HG02870 (cell line): ENCODE measurements around the gene KRT25.

Source experiments
- ATAC-seq: cut with Tn5 transposase; IDR thresholded peaks from one replicate; pipeline ENCODE4 v1.9.1; 2021; ENCODE audit warnings: mild to moderate bottlenecking, moderate library complexity; ENCODE audit not compliant: unreplicated experiment

The KRT25 gene, protein sequence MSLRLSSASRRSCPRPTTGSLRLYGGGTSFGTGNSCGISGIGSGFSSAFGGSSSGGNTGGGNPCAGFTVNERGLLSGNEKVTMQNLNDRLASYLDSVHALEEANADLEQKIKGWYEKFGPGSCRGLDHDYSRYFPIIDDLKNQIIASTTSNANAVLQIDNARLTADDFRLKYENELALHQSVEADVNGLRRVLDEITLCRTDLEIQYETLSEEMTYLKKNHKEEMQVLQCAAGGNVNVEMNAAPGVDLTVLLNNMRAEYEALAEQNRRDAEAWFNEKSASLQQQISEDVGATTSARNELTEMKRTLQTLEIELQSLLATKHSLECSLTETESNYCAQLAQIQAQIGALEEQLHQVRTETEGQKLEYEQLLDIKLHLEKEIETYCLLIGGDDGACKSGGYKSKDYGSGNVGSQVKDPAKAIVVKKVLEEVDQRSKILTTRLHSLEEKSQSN

GRCh38 chr17:40755231-40755630 lies at the start of gene KRT25:
KRT25 (minus strand) TSS chr17:40755331; CDS start chr17:40755271, 60 bp downstream.
- ATAC-seq: no peak

- ATAC-seq: no peak
Observed at GRCh38 chr17:40803617-40804082, 48.5 kb upstream of the KRT25 start.

- ATAC-seq: no peak
Observed at GRCh38 chr17:40801157-40801556, 46.0 kb upstream of the KRT25 start.

DNA sequence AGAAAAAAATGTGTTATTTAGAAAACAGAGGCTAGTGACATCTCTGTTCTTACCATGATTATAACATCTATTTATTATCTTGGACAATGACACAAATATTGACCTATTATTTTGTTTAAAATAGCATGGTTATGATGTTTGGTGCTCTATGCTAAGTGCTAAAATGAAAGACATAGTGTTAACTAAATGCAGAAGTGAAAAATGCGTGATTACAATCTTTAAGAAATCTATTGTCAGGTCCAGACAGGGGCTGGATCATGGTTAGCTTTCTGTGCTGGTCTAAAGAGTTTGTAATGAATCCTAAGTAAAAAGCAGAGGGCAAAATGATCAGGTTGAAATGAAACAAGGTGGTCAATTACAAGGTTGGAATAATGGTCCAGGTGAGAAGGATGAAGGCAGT lies 45.2 kb upstream of the KRT25 start:
- no peak for ATAC-seq

DNA sequence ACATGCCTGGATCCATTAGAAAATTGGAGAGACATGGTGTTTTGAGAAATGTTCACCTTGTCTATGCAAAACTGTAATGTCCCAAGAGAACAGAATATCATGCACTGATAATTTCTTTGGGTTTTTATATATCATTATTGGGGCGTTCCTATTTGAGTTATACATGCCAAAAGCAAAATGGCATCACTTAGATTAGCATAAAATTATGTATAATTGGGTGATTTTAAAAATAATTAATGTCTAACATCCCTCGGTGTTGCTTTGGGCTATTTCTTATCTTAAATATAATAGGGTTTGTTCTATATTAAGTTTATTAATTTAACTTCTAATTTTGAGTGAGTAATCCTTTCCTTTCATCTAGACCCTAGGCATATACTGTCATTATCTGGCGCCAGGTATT lies 44.7 kb upstream of the KRT25 start, which contains the start of gene KRT28:
TSS of gene KRT28 (minus strand) at position 101 of the 400 bp plus-strand sequence. CDS start at position 35, 66 bp downstream.
- ATAC-seq: no peak

- ATAC-seq: no peak
Observed at GRCh38 chr17:40796846-40797245, 41.7 kb upstream of the KRT25 start.

DNA sequence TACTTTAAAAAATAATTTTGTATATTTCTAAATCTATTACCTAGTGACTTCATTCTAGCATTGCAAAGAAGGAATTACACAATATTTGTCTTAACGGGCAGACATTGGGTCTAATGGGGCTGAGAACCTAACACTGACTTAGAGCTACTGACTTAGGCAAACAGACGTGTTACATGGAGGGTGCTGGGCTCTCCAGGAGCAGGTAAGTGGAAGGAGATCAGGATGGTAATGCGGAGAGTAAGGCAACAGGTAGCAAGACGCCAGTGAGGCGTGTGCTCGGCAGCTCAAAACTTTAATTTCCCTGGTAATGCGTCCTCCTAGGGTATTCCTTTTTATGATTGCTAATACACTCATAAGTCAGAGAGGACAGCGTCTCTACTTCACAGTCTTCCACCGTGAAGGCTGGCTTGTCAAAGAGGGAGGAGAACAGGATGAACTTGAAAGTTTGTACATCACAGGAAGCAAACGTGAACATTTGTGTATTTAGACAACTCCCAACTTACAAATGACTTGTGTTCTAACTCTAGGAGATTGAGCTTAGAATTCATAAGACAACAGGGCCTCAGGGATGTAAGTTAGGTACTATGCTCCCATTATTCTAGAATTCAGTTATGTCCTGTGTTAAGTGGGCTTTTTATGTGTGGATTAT lies 40.0 kb upstream of the KRT25 start:
- no peak for ATAC-seq

GRCh38 chr17:40794466-40794865 lies 39.3 kb upstream of the KRT25 start:
- no peak for ATAC-seq

- ATAC-seq: no peak
Observed at GRCh38 chr17:40793832-40794231, 38.7 kb upstream of the KRT25 start.

DNA sequence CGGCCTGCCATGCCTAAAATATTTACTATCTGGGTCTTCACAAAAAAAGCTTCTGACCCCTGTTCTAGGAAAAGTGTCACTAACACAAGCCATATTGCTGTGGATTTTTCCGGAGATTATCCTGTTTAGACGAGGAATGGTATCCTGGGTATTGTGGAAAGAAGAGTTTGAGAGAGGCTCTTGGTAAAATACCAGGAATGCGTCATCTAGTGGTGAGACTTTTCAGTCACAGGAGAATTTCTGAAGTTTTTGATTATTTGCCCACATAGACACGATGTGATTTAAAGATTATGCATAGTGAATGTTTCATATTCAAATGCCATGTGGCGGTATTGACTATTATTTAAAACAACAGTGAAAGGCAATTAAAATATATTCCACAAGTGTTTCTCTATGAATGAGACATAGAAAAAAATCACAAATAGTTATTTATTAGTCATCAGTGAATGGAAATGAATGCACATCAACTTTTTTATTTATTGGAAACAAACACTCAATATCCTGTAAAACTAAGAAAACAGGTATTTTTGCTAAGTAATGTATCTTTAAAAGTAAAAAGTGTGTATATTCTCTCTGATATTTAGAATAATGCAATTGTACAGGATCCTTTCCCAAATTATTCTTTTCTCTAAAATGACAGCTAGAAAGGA lies 36.8 kb upstream of the KRT25 start:
- ATAC-seq: no peak

- no peak for ATAC-seq
Observed at GRCh38 chr17:40791111-40791510, 36.0 kb upstream of the KRT25 start.

GRCh38 chr17:40782450-40782849 lies 27.3 kb upstream of the KRT25 start, which contains the start of gene KRT27:
KRT27 (minus strand) TSS chr17:40782550; CDS start chr17:40782493, 57 bp downstream.
- ATAC-seq: no peak

GRCh38 chr17:40779181-40779909 lies 24.2 kb upstream of the KRT25 start:
- ATAC-seq: no peak

GRCh38 chr17:40778461-40778860 lies 23.3 kb upstream of the KRT25 start:
- ATAC-seq: no peak

- ATAC-seq: no peak
Observed at GRCh38 chr17:40777971-40778370, 22.8 kb upstream of the KRT25 start.

GRCh38 chr17:40777459-40777858 lies 22.3 kb upstream of the KRT25 start:
- ATAC-seq: no peak

DNA sequence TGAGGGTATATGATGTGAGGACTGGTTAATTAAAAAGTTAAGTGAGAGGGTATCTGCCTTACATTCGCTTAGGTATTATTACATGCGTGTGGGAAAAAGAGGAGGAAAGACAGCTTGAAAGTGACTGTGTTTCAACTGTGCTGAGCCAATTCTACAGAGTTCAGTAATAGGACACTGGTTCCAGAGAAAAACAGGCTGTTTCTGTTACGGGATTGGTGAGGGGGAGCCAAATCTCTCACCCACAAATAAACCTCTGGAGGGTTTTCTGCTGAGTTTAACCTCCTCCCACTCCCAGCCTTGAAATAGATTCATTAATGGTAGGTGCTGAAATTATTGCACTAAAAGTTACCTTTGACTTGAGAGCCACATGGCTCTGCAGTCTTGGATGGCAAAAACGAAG lies 20.8 kb upstream of the KRT25 start:
- ATAC-seq: no peak

DNA sequence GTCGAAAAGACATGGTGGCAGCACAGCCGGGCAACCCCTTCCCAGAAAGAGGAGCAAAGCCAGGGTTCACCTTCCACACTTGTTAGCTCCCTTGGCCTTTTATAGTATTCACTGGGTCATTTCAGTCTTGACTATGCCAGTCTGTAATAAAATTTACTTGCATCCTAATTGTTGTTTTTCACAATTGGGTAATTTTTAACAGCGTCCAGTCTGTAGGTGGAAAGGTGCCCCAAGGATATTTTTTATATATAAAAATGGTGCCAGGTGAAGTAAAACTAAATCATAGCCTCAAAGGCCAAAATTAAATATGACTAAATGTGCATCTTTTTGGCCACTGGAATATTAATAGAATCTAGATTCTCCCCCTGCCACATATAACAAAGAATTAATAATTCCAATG lies 17.0 kb upstream of the KRT25 start, which contains the start of gene KRT26:
TSS of gene KRT26 (minus strand) at position 101 of the 400 bp plus-strand sequence. CDS start at position 13, 88 bp downstream.
- no peak for ATAC-seq

DNA sequence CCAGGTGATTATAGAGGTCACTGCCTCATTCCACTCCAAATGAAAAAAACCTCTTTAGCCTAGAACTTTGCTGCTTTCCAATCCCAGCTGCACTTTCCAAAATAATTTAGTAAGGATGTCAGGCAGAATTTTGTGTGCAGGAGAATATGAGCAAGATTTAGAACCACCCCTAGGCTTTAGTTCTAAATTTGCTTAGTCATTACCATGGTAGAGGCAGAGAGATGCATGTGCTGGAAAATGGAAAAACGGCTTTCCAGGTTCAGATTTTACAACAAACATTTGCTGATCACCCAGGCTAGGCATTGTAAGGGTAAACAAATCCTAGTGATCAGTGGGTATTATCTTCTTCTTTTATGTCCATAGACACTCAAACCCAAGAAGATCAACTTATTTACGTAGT lies 10.5 kb upstream of the KRT25 start:
- ATAC-seq: no peak

- no peak for ATAC-seq
Observed at GRCh38 chr17:40763752-40764151, 8.6 kb upstream of the KRT25 start.
